B cell (primary cell): ENCODE data around the gene DMPK. TPM values are rescaled to one million over a fixed set of nuclear protein-coding genes. Genes with fewer than 3 reads are reported as not detected.

Experiments used
- ATAC-seq: fragments of 200-7000 bp; cut with Tn5 transposase; one replicate; pipeline ENCODE4 v1.10.0; 2021; ENCODE audit warnings: low read depth, mild to moderate bottlenecking, moderate number of reproducible peaks, moderate library complexity
- CTCF ChIA-PET: fragments of 350-600 bp; sonication (Branson Sonifier 250); formaldehyde crosslinking; loops from one replicate; lab custom pipeline; 2021; ENCODE audit warnings: antibody characterized with exemption, inconsistent platforms; lab: Charles Lee
- POLR2A ChIA-PET: fragments of 350-600 bp; sonication (Branson Sonifier 250); formaldehyde crosslinking; loops from one replicate; lab custom pipeline; 2021; ENCODE audit warnings: antibody characterized with exemption; lab: Charles Lee
- DNase-seq: peaks from one replicate; pipeline ENCODE4 v3.0.0; 2013
- H2AFZ ChIP-seq: 2 replicates; pipeline ENCODE4 v1.6.1; 2012; ENCODE audit warnings: mild to moderate bottlenecking, low read depth, low read length; ENCODE audit not compliant: insufficient read depth, poor library complexity, severe bottlenecking
- H3K27ac ChIP-seq, 2 donors: 1 replicate in 1 of 2; 2 replicates in 1 of 2; pipeline ENCODE4 v1.5.1; 2012 to 2013; ENCODE audit warnings: low read length in 2 of 2, mild to moderate bottlenecking in 2 of 2, moderate library complexity in 1 of 2
- H3K27me3 ChIP-seq, 4 experiments: fragments of 200-600 bp in 1 of 4; sonication (generic) in 1 of 4; replicated peaks in 1 of 4; 1 replicate in 2 of 4; 2 replicates in 2 of 4; pipeline versions ENCODE4 v1.6.1 to v1.7.0; 2013 to 2016; ENCODE audit warnings: low read length in 3 of 4, mild to moderate bottlenecking in 2 of 4, mixed read lengths in 1 of 4, moderate library complexity in 1 of 4; ENCODE audit not compliant: insufficient read depth in 4 of 4, control insufficient read depth in 3 of 4; ENCODE audit errors: control extremely low read depth in 1 of 4
- H3K36me3 ChIP-seq, 2 experiments: replicated peaks in 1 of 2; 1 replicate in 1 of 2; 2 replicates in 1 of 2; pipeline versions ENCODE4 v1.6.1 to v1.7.1; 2013; ENCODE audit warnings: low read length in 1 of 2; ENCODE audit not compliant: insufficient read depth in 2 of 2, control insufficient read depth in 1 of 2; ENCODE audit errors: control extremely low read depth in 1 of 2, extremely low read depth in 1 of 2
- H3K4me1 ChIP-seq, 2 donors: fragments of 200-600 bp in 1 of 2; sonication (generic) in 1 of 2; 1 replicate in 1 of 2; 2 replicates in 1 of 2; pipeline versions ENCODE4 v1.5.1 to v1.6.1; 2013 to 2017; ENCODE audit warnings: low read length in 2 of 2; ENCODE audit not compliant: control insufficient read depth in 2 of 2, insufficient read depth in 2 of 2
- H3K4me2 ChIP-seq: replicated peaks from 2 replicates; pipeline ENCODE3; 2012; ENCODE audit warnings: mild to moderate bottlenecking, low read depth, low read length; ENCODE audit not compliant: poor library complexity, severe bottlenecking
- H3K4me3 ChIP-seq, 5 experiments: fragments of 200-600 bp in 1 of 5; sonication (generic) in 1 of 5; 1 replicate in 3 of 5; 2 replicates in 2 of 5; pipeline versions ENCODE4 v1.5.1 to v1.7.0; 2011 to 2016; ENCODE audit warnings: low read length in 4 of 5, mild to moderate bottlenecking in 4 of 5, low read depth in 2 of 5, control low read depth in 1 of 5, moderate library complexity in 1 of 5; ENCODE audit not compliant: insufficient read depth in 1 of 5; ENCODE audit errors: control extremely low read depth in 1 of 5, extremely low read depth in 1 of 5
- H3K79me2 ChIP-seq: fragments of 200-600 bp; sonication (generic); one replicate; pipeline ENCODE4 v1.6.0; 2016; ENCODE audit warnings: low read length; ENCODE audit not compliant: control insufficient read depth, insufficient read depth
- H3K9ac ChIP-seq: fragments of 200-600 bp; sonication (generic); 2 replicates; pipeline ENCODE4 v1.6.1; 2017; ENCODE audit warnings: mild to moderate bottlenecking, low read length, moderate library complexity
- H3K9me3 ChIP-seq, 3 donors: one replicate each; pipeline versions ENCODE4 v1.6.1 to v1.7.1; 2013; ENCODE audit warnings: low read length in 2 of 3; ENCODE audit not compliant: control insufficient read depth in 2 of 3, insufficient read depth in 1 of 3; ENCODE audit errors: control extremely low read depth in 1 of 3
- H4K20me1 ChIP-seq: 2 replicates; pipeline ENCODE4 v1.6.0; 2012; ENCODE audit warnings: mild to moderate bottlenecking, low read length; ENCODE audit not compliant: insufficient read depth, control insufficient read depth, poor library complexity, severe bottlenecking
- H3K27ac Mint-ChIP-seq: one replicate; pipeline ENCODE4 v1.8.0; 2021; ENCODE audit warnings: mixed read lengths
- H3K27me3 Mint-ChIP-seq: one replicate; pipeline ENCODE4 v1.8.0; 2021; ENCODE audit warnings: mixed read lengths
- H3K4me1 Mint-ChIP-seq: one replicate; pipeline ENCODE4 v1.8.0; 2021; ENCODE audit warnings: mixed read lengths
- H3K4me3 Mint-ChIP-seq: one replicate; pipeline ENCODE4 v1.8.0; 2021; ENCODE audit warnings: mixed read lengths
- H3K9me3 Mint-ChIP-seq: one replicate; pipeline ENCODE4 v1.8.0; 2022; ENCODE audit warnings: mixed read lengths; ENCODE audit not compliant: insufficient read depth
- EZH2 ChIP-seq: IDR thresholded peaks from 2 replicates; pipeline ENCODE4 v1.6.1; 2012; ENCODE audit warnings: borderline replicate concordance, low read depth, mild to moderate bottlenecking, moderate library complexity, low read length; ENCODE audit not compliant: insufficient read depth, poor library complexity, severe bottlenecking
- WGBS: methylation state at CpG from one replicate; pipeline ENCODE4 v1.1.5; 2013; ENCODE audit warnings: missing lambda C conversion rate; ENCODE audit not compliant: insufficient coverage; 5-methylcytosine and 5-hydroxymethylcytosine counted together
- intact Hi-C: fragments of 100-400 bp; cut with micrococcal nuclease; formaldehyde crosslinking; loops from one replicate; pipeline ENCODE4 v1.10.0; 2022
- polyA plus RNA-seq: library from polyadenylated mRNA; depleted of rRNA; stranded (reverse); fragments of >200 nt; gene quantifications from 2 replicates; pipeline ENCODE4 v1.2.3, GENCODE V29; 2012
- total RNA-seq, 2 donors: library from RNA; stranded (reverse); fragments of 120-200 nt in 1 of 2; gene quantifications; 1 replicate in 1 of 2; 2 replicates in 1 of 2; pipeline versions ENCODE4 v1.2.3 to v1.2.4, GENCODE V29; 2013 to 2022
- TF ChIP-seq, protein P1 (sequence below): fragments of 200-600 bp; IDR thresholded peaks from one replicate; pipeline ENCODE4 v1.8.0; 2022; ENCODE audit warnings: antibody characterized with exemption, mild to moderate bottlenecking

Gene DMPK
- total and polyA plus RNA-seq, 2 donors (not counting 1 experiment from before 2014, with no cell fraction given), result 28.7 to 58.3 TPM

DNA sequence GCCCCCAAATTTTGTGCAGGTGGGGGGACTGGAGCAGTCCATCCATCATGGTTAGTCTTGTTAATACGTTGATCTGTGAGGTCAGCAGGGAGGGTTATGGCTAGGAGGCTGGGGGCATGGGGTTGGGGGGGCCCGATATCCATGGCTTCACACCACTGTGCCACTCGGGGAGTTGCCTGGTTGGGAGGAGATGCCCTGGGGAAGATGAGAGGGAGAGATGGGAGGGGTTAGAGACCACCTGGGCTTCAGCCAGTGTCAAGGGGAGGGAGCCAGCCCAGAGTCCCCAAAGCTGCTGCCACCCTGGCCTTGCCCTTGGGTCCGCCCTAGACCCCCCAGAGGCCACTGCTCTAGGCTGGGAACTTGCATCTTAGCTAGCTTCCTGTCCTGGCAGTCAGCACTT, 1.8 kb upstream of the DMPK start:
- H3K4me1 ChIP-seq, result peaks cover 10 to 15% of the 10 kb centered on the region in 2 donors
- ChIA-PET POLR2A (interaction anchor here (0.6 kb wide), 1 partner anchor 1032 kb away, joined by 5 read pairs; no protein-coding TSS in a partner anchor), CTCF (interaction anchor here (1.3 to 1.5 kb wide), 2 partner anchors 15 kb away, joined by 5 read pairs; partner anchors contain the start of gene SIX5)
- DNase-seq (no peak), ATAC-seq (no peak)
- peaks cover 8% of the 10 kb centered on the region for H3K79me2 ChIP-seq
- no peak overlapping the region for H2AFZ ChIP-seq
- H3K27ac Mint-ChIP-seq, result no peak overlapping the region
- H3K4me3 Mint-ChIP-seq, result no peak overlapping the region
- H3K4me2 ChIP-seq, result no peak overlapping the region
- intact Hi-C loops, result no loop called here
- 93% methylated on average over 3 of the region's 4 CpGs for WGBS
- peaks cover 0 to 4% (median 0%) of the 10 kb centered on the region in 3 donors for H3K9me3 ChIP-seq
- peaks cover 0 to 20% (median 2%) of the 10 kb centered on the region in 4 experiments for H3K27me3 ChIP-seq
- H3K27ac ChIP-seq, result no peak overlapping the region
- H4K20me1 ChIP-seq, result peaks cover 88% of the 10 kb centered on the region
- H3K9me3 Mint-ChIP-seq, result no peaks in the 10 kb centered on the region
- H3K27me3 Mint-ChIP-seq, result peaks cover 8% of the 10 kb centered on the region
- H3K4me3 ChIP-seq, result no peak overlapping the region
- peaks cover 12% of the 10 kb centered on the region for H3K4me1 Mint-ChIP-seq
- peaks cover 0 to 25% of the 10 kb centered on the region in 2 experiments for H3K36me3 ChIP-seq
- no peak overlapping the region for H3K9ac ChIP-seq
- TF ChIP-seq EZH2, result no peak
- TF ChIP-seq, protein P1, sequence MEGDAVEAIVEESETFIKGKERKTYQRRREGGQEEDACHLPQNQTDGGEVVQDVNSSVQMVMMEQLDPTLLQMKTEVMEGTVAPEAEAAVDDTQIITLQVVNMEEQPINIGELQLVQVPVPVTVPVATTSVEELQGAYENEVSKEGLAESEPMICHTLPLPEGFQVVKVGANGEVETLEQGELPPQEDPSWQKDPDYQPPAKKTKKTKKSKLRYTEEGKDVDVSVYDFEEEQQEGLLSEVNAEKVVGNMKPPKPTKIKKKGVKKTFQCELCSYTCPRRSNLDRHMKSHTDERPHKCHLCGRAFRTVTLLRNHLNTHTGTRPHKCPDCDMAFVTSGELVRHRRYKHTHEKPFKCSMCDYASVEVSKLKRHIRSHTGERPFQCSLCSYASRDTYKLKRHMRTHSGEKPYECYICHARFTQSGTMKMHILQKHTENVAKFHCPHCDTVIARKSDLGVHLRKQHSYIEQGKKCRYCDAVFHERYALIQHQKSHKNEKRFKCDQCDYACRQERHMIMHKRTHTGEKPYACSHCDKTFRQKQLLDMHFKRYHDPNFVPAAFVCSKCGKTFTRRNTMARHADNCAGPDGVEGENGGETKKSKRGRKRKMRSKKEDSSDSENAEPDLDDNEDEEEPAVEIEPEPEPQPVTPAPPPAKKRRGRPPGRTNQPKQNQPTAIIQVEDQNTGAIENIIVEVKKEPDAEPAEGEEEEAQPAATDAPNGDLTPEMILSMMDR, result no peak
